Measurements from ENCODE around the gene CXADR. TPM values are rescaled to one million over a fixed set of nuclear protein-coding genes. Genes with fewer than 3 reads are reported as not detected.

The CXADR gene
- total RNA-seq, 2 experiments from 2014 or later: 0.08 to 0.28 TPM

GRCh38 chr21:17539323-17539722 lies 26.5 kb downstream of the CXADR start:
- POLR2A ChIA-PET: no interaction called here
- Mint-ChIP-seq H3K27ac (no peak overlapping the region), H3K9me3 (no peaks in the 10 kb centered on the region), H3K36me3 (no peaks in the 10 kb centered on the region), H3K27me3 (peaks cover 6% of the 10 kb centered on the region), H3K4me3 (no peak overlapping the region), H3K4me1 (no peaks in the 10 kb centered on the region)
- ATAC-seq (ENCODE audit: low read depth) (no peak), DNase-seq (no peak)

GRCh38 chr21:17539743-17540341 lies 27.0 kb downstream of the CXADR start:
- DNase-seq (no peak), ATAC-seq (ENCODE audit: low read depth) (no peak)
- Mint-ChIP-seq H3K27ac (no peak overlapping the region), H3K27me3 (peaks cover 6% of the 10 kb centered on the region), H3K4me1 (no peaks in the 10 kb centered on the region), H3K4me3 (no peak overlapping the region), H3K9me3 (no peaks in the 10 kb centered on the region), H3K36me3 (no peaks in the 10 kb centered on the region)
- POLR2A ChIA-PET: no interaction called here

- H3K4me3 Mint-ChIP-seq: no peak overlapping the region
- H3K27me3 Mint-ChIP-seq: peaks cover 6% of the 10 kb centered on the region
- POLR2A ChIA-PET: no interaction called here
These were observed 27.7 kb downstream of the CXADR start for GRCh38 chr21:17540530-17540929.

GRCh38 chr21:17542371-17543011 lies 29.6 kb downstream of the CXADR start:
- no peak for ATAC-seq (ENCODE audit: low read depth)
- POLR2A ChIA-PET: no interaction called here
- H3K27ac Mint-ChIP-seq: no peak overlapping the region
- H3K27me3 Mint-ChIP-seq: peaks cover 4% of the 10 kb centered on the region
- DNase-seq: no peak
- H3K36me3 Mint-ChIP-seq: no peaks in the 10 kb centered on the region
- H3K9me3 Mint-ChIP-seq: no peaks in the 10 kb centered on the region
- H3K4me3 Mint-ChIP-seq: no peak overlapping the region
- no peaks in the 10 kb centered on the region for H3K4me1 Mint-ChIP-seq

More at GRCh38 chr21:17540530-17540929, 27.7 kb downstream of the CXADR start:
- Mint-ChIP-seq H3K27ac (no peak overlapping the region), H3K4me1 (no peaks in the 10 kb centered on the region), H3K36me3 (no peaks in the 10 kb centered on the region), H3K9me3 (no peaks in the 10 kb centered on the region)
- ATAC-seq (ENCODE audit: low read depth) (no peak), DNase-seq (no peak)

- DNase-seq (no peak), ATAC-seq (ENCODE audit: low read depth) (no peak)
- no peaks in the 10 kb centered on the region for H3K4me1 Mint-ChIP-seq
- H3K9me3 Mint-ChIP-seq: no peaks in the 10 kb centered on the region
- H3K27me3 Mint-ChIP-seq: peaks cover 4% of the 10 kb centered on the region
- no peaks in the 10 kb centered on the region for H3K36me3 Mint-ChIP-seq
- POLR2A ChIA-PET: no interaction called here
- H3K4me3 Mint-ChIP-seq: no peak overlapping the region
- no peak overlapping the region for H3K27ac Mint-ChIP-seq
These were observed 32.2 kb downstream of the CXADR start for GRCh38 chr21:17545007-17545406.

GRCh38 chr21:17548262-17548661 lies 35.4 kb downstream of the CXADR start:
- H3K27ac Mint-ChIP-seq: no peak overlapping the region
- H3K36me3 Mint-ChIP-seq: no peaks in the 10 kb centered on the region
- no peaks in the 10 kb centered on the region for H3K27me3 Mint-ChIP-seq
- no peak overlapping the region for H3K4me3 Mint-ChIP-seq
- H3K4me1 Mint-ChIP-seq: no peaks in the 10 kb centered on the region
- no peak for DNase-seq
- POLR2A ChIA-PET: no interaction called here
- H3K9me3 Mint-ChIP-seq: no peaks in the 10 kb centered on the region
- ATAC-seq (ENCODE audit: low read depth): no peak

- POLR2A ChIA-PET: no interaction called here
- Mint-ChIP-seq H3K4me3 (no peak overlapping the region), H3K36me3 (no peaks in the 10 kb centered on the region), H3K9me3 (no peaks in the 10 kb centered on the region), H3K4me1 (no peaks in the 10 kb centered on the region), H3K27me3 (no peaks in the 10 kb centered on the region), H3K27ac (no peak overlapping the region)
- ATAC-seq (ENCODE audit: low read depth) (no peak), DNase-seq (no peak)
These were observed 37.9 kb downstream of the CXADR start for GRCh38 chr21:17550671-17551308.

- ATAC-seq (ENCODE audit: low read depth): no peak
- Mint-ChIP-seq H3K4me3 (no peak overlapping the region), H3K27ac (no peak overlapping the region), H3K36me3 (no peaks in the 10 kb centered on the region), H3K4me1 (no peaks in the 10 kb centered on the region), H3K27me3 (no peaks in the 10 kb centered on the region), H3K9me3 (no peaks in the 10 kb centered on the region)
- POLR2A ChIA-PET: no interaction called here
- DNase-seq: no peak
These were observed 39.6 kb downstream of the CXADR start for GRCh38 chr21:17552410-17552809.

GRCh38 chr21:17554120-17554519 lies 41.3 kb downstream of the CXADR start:
- DNase-seq: no peak
- Mint-ChIP-seq H3K4me3 (no peak overlapping the region), H3K27ac (no peak overlapping the region), H3K4me1 (no peaks in the 10 kb centered on the region), H3K27me3 (no peaks in the 10 kb centered on the region), H3K36me3 (no peaks in the 10 kb centered on the region), H3K9me3 (no peaks in the 10 kb centered on the region)
- POLR2A ChIA-PET: no interaction called here
- no peak for ATAC-seq (ENCODE audit: low read depth)

- no peak overlapping the region for H3K27ac Mint-ChIP-seq
- H3K36me3 Mint-ChIP-seq: no peaks in the 10 kb centered on the region
- no peaks in the 10 kb centered on the region for H3K4me1 Mint-ChIP-seq
- H3K4me3 Mint-ChIP-seq: no peak overlapping the region
- POLR2A ChIA-PET: no interaction called here
- no peaks in the 10 kb centered on the region for H3K9me3 Mint-ChIP-seq
- DNase-seq: no peak
- no peaks in the 10 kb centered on the region for H3K27me3 Mint-ChIP-seq
- ATAC-seq (ENCODE audit: low read depth): no peak
These were observed 42.0 kb downstream of the CXADR start for GRCh38 chr21:17554679-17555465.

- no peaks in the 10 kb centered on the region for H3K36me3 Mint-ChIP-seq
- POLR2A ChIA-PET: no interaction called here
- ATAC-seq (ENCODE audit: low read depth) (no peak), DNase-seq (no peak)
- no peak overlapping the region for H3K27ac Mint-ChIP-seq
- peaks cover 2% of the 10 kb centered on the region for H3K27me3 Mint-ChIP-seq
- no peaks in the 10 kb centered on the region for H3K9me3 Mint-ChIP-seq
- H3K4me1 Mint-ChIP-seq: no peaks in the 10 kb centered on the region
- no peak overlapping the region for H3K4me3 Mint-ChIP-seq
These were observed 47.7 kb downstream of the CXADR start for GRCh38 chr21:17560377-17561025.

GRCh38 chr21:17570786-17571185 lies 57.9 kb downstream of the CXADR start:
- Mint-ChIP-seq H3K36me3 (no peaks in the 10 kb centered on the region), H3K27me3 (peaks cover 3% of the 10 kb centered on the region), H3K4me3 (no peak overlapping the region), H3K27ac (no peak overlapping the region), H3K4me1 (no peaks in the 10 kb centered on the region), H3K9me3 (no peaks in the 10 kb centered on the region)
- ATAC-seq (ENCODE audit: low read depth) (no peak), DNase-seq (no peak)
- POLR2A ChIA-PET: no interaction called here

GRCh38 chr21:17572431-17572830 lies 59.6 kb downstream of the CXADR start:
- H3K9me3 Mint-ChIP-seq: no peaks in the 10 kb centered on the region
- POLR2A ChIA-PET: no interaction called here
- ATAC-seq (ENCODE audit: low read depth) (no peak), DNase-seq (no peak)
- H3K4me1 Mint-ChIP-seq: no peaks in the 10 kb centered on the region
- H3K4me3 Mint-ChIP-seq: no peak overlapping the region
- peaks cover 3% of the 10 kb centered on the region for H3K27me3 Mint-ChIP-seq
- no peak overlapping the region for H3K27ac Mint-ChIP-seq
- no peaks in the 10 kb centered on the region for H3K36me3 Mint-ChIP-seq

Data from activated naive CD8-positive, alpha-beta T cell treated with anti-CD3 and anti-CD28 coated beads, Interleukin-2, amount 10 ng/mL, durations not matched to agents 7 days and 5 days (primary cell).